ENCODE measurements around the gene ZFYVE26. TPM values are rescaled to one million over a fixed set of nuclear protein-coding genes. Genes with fewer than 3 reads are reported as not detected.
A peak's percentile ranks its signal among the peaks of the same experiment; 100 is the strongest.

ZFYVE26 gene
- polyA plus RNA-seq, 1 donor: 24.9 TPM

GRCh38 chr14:67756496-67756895 is 59.9 kb downstream of the ZFYVE26 start:
- WGBS (ENCODE audit: insufficient coverage, low lambda C conversion rate): no CpG with 5 or more reads among the region's 1 CpG
- H3K36me3 ChIP-seq (ENCODE audit: control insufficient read depth, insufficient read depth, low read length): peaks cover 68% of the 10 kb centered on the region

DNA sequence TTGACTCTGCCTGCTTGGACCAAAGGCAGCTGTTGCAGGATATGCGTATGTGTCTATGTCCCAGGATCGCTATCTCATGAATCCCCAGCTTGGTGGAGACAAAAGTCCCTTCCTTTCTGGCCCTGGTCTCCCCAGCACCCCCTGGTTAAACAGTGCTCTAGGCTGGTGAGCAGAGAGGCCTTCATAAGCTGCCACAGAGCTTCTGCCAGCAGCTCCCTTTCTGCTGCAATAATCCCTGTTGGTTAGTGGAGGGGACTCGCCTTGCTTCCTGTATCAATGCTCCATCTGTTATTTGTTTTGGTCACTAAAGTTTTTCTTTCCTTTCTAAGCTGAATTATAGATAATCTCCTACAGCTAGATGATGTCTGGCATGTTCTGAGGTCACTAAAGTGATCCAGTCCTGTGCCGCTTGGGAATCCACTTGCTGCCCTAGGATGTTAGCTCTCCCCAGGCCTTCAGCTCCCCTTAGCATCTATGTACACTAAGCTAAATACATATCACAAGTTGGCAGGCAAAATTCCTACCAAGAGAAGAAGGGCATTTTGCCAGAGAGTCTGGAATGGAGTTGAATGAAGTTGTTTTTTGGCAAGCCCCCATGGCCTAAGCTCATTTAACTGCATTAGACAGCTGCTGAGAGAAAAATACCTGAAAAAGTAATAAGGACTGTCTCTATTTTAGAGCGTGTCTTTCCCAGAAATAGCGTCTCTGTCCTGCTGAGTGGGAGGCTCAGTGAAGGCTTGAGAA is 66.9 kb downstream of the ZFYVE26 start:
- no peaks in the 10 kb centered on the region for H3K9me3 ChIP-seq (ENCODE audit: control insufficient read depth, low read depth, low read length)
- no peak overlapping the region for H3K27ac ChIP-seq (ENCODE audit: low read length)
- WGBS (ENCODE audit: insufficient coverage, low lambda C conversion rate): no CpG with 5 or more reads among the region's 6 CpGs
- H3K4me1 ChIP-seq (ENCODE audit: control insufficient read depth, insufficient read depth, low read length): no peaks in the 10 kb centered on the region
- no peak overlapping the region for H3K4me3 ChIP-seq (ENCODE audit: low read length)
- H3K27me3 ChIP-seq (ENCODE audit: control insufficient read depth, insufficient read depth, low read length): no peaks in the 10 kb centered on the region
- H3K36me3 ChIP-seq (ENCODE audit: control insufficient read depth, insufficient read depth, low read length): peaks cover 72% of the 10 kb centered on the region
- no peak for DNase-seq

More at GRCh38 chr14:67756496-67756895, 59.9 kb downstream of the ZFYVE26 start:
- Histone ChIP-seq H3K4me3 (ENCODE audit: low read length) (no peak overlapping the region), H3K27ac (ENCODE audit: low read length) (no peak overlapping the region), H3K9me3 (ENCODE audit: control insufficient read depth, low read depth, low read length) (no peaks in the 10 kb centered on the region), H3K4me1 (ENCODE audit: control insufficient read depth, insufficient read depth, low read length) (no peaks in the 10 kb centered on the region), H3K27me3 (ENCODE audit: control insufficient read depth, insufficient read depth, low read length) (no peaks in the 10 kb centered on the region)
- no peak for DNase-seq

DNA sequence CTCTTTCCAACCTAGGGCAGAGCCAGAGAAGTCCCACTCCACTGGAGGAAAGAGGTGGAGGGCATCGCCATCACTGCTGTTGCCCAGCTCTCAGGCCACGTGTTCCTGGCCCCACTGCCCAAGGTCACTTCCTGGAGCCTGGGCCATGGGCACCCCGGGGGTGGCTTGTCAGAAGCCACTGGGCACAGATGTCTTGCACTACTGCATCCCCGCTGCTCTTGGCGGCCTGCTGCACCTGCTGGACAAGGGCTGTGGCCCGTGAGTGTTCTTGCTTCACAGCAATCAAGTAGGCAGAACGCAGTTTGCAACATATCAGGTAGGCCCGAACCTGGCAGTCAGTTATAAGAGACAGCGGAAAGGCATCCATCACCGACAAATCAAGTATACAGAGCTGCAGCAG is 68.1 kb downstream of the ZFYVE26 start:
- no peaks in the 10 kb centered on the region for H3K4me1 ChIP-seq (ENCODE audit: control insufficient read depth, insufficient read depth, low read length)
- no peaks in the 10 kb centered on the region for H3K27me3 ChIP-seq (ENCODE audit: control insufficient read depth, insufficient read depth, low read length)
- H3K27ac ChIP-seq (ENCODE audit: low read length): no peak overlapping the region
- H3K36me3 ChIP-seq (ENCODE audit: control insufficient read depth, insufficient read depth, low read length): peaks cover 60% of the 10 kb centered on the region
- H3K9me3 ChIP-seq (ENCODE audit: control insufficient read depth, low read depth, low read length): no peaks in the 10 kb centered on the region
- H3K4me3 ChIP-seq (ENCODE audit: low read length): no peak overlapping the region
- WGBS (ENCODE audit: insufficient coverage, low lambda C conversion rate): no CpG with 5 or more reads among the region's 10 CpGs
- DNase-seq: no peak

- peaks cover 46% of the 10 kb centered on the region for H3K36me3 ChIP-seq (ENCODE audit: control insufficient read depth, insufficient read depth, low read length)
- no peaks in the 10 kb centered on the region for H3K4me1 ChIP-seq (ENCODE audit: control insufficient read depth, insufficient read depth, low read length)
- no CpG with 5 or more reads among the region's 1 CpG for WGBS (ENCODE audit: insufficient coverage, low lambda C conversion rate)
- H3K9me3 ChIP-seq (ENCODE audit: control insufficient read depth, low read depth, low read length): no peaks in the 10 kb centered on the region
- H3K27ac ChIP-seq (ENCODE audit: low read length): no peak overlapping the region
- H3K4me3 ChIP-seq (ENCODE audit: low read length): no peak overlapping the region
- H3K27me3 ChIP-seq (ENCODE audit: control insufficient read depth, insufficient read depth, low read length): no peaks in the 10 kb centered on the region
- DNase-seq: no peak
Measured at GRCh38 chr14:67746927-67747326, 69.5 kb downstream of the ZFYVE26 start.

GRCh38 chr14:67744046-67744445 is 72.3 kb downstream of the ZFYVE26 start:
- H3K36me3 ChIP-seq (ENCODE audit: control insufficient read depth, insufficient read depth, low read length): peaks cover 21% of the 10 kb centered on the region
- peaks cover under 1% of the 10 kb centered on the region for H3K4me1 ChIP-seq (ENCODE audit: control insufficient read depth, insufficient read depth, low read length)
- no peak overlapping the region for H3K4me3 ChIP-seq (ENCODE audit: low read length)
- WGBS (ENCODE audit: insufficient coverage, low lambda C conversion rate): 60% methylated on average over 1 of the region's 2 CpGs
- H3K27me3 ChIP-seq (ENCODE audit: control insufficient read depth, insufficient read depth, low read length): no peaks in the 10 kb centered on the region
- DNase-seq: no peak
- no peaks in the 10 kb centered on the region for H3K9me3 ChIP-seq (ENCODE audit: control insufficient read depth, low read depth, low read length)
- no peak overlapping the region for H3K27ac ChIP-seq (ENCODE audit: low read length)

DNA sequence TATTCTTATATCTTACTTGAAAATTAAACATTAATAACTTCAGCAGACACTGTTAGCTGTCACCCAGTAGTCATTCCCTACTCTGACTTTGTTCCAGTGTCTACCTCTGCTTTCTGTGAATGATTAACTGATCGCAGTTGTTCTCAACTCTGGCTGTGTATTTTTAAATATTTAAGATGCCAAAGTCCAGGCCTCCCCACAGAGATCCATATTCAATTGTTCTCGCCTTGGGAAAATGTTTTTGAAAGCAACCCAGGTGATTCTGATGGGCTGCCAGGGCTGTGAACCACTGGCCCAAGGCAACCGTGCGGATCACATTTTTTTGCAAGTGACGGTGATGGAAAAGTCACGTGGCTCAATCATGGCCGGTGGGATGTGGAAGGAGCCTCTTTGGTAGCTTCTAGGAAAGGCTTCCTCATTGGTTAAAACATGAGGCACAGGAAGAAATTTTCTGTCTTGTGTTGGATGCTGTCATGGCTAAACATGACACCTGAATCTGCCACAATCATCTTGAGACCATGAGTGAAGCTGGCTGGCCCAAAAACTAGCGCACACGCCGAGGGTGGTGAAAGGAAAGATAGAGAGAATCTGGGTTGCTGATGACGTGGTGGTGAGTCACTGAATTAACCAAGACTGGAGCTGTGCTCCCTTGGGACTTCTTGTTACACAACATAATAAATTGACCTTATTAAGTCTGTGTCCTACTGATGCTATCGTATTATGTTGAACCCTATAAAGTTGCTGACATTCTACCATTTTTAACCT is 77.5 kb downstream of the ZFYVE26 start:
- 54% methylated on average over 2 of the region's 12 CpGs for WGBS (ENCODE audit: insufficient coverage, low lambda C conversion rate)
- H3K27ac ChIP-seq (ENCODE audit: low read length): peak overlapping the region; percentile 44
- no peak overlapping the region for H3K4me3 ChIP-seq (ENCODE audit: low read length)
- H3K4me1 ChIP-seq (ENCODE audit: control insufficient read depth, insufficient read depth, low read length): peaks cover 10% of the 10 kb centered on the region
- no peaks in the 10 kb centered on the region for H3K36me3 ChIP-seq (ENCODE audit: control insufficient read depth, insufficient read depth, low read length)
- peak; percentile 12 to 77 for DNase-seq
- no peaks in the 10 kb centered on the region for H3K9me3 ChIP-seq (ENCODE audit: control insufficient read depth, low read depth, low read length)
- H3K27me3 ChIP-seq (ENCODE audit: control insufficient read depth, insufficient read depth, low read length): no peaks in the 10 kb centered on the region

- H3K27ac ChIP-seq (ENCODE audit: low read length): no peak overlapping the region
Measured at GRCh38 chr14:67736771-67737170, 79.6 kb downstream of the ZFYVE26 start.

GRCh38 chr14:67735336-67736147 is 80.8 kb downstream of the ZFYVE26 start:
- no peaks in the 10 kb centered on the region for H3K9me3 ChIP-seq (ENCODE audit: control insufficient read depth, low read depth, low read length)
- no peaks in the 10 kb centered on the region for H3K36me3 ChIP-seq (ENCODE audit: control insufficient read depth, insufficient read depth, low read length)
- no peaks in the 10 kb centered on the region for H3K27me3 ChIP-seq (ENCODE audit: control insufficient read depth, insufficient read depth, low read length)
- H3K4me1 ChIP-seq (ENCODE audit: control insufficient read depth, insufficient read depth, low read length): peaks cover 10% of the 10 kb centered on the region
- H3K4me3 ChIP-seq (ENCODE audit: low read length): no peak overlapping the region
- 80% methylated on average over 1 of the region's 10 CpGs for WGBS (ENCODE audit: insufficient coverage, low lambda C conversion rate)
- H3K27ac ChIP-seq (ENCODE audit: low read length): no peak overlapping the region
- no peak for DNase-seq

More at GRCh38 chr14:67736771-67737170, 79.6 kb downstream of the ZFYVE26 start:
- Histone ChIP-seq H3K9me3 (ENCODE audit: control insufficient read depth, low read depth, low read length) (no peaks in the 10 kb centered on the region), H3K36me3 (ENCODE audit: control insufficient read depth, insufficient read depth, low read length) (no peaks in the 10 kb centered on the region), H3K27me3 (ENCODE audit: control insufficient read depth, insufficient read depth, low read length) (no peaks in the 10 kb centered on the region), H3K4me3 (ENCODE audit: low read length) (no peak overlapping the region), H3K4me1 (ENCODE audit: control insufficient read depth, insufficient read depth, low read length) (peaks cover 10% of the 10 kb centered on the region)
- WGBS (ENCODE audit: insufficient coverage, low lambda C conversion rate): no CpG with 5 or more reads among the region's 4 CpGs
- DNase-seq: no peak

- no CpG with 5 or more reads among the region's 3 CpGs for WGBS (ENCODE audit: insufficient coverage, low lambda C conversion rate)
- Histone ChIP-seq H3K27ac (ENCODE audit: low read length) (no peak overlapping the region), H3K4me1 (ENCODE audit: control insufficient read depth, insufficient read depth, low read length) (peaks cover 12% of the 10 kb centered on the region), H3K9me3 (ENCODE audit: control insufficient read depth, low read depth, low read length) (no peaks in the 10 kb centered on the region), H3K36me3 (ENCODE audit: control insufficient read depth, insufficient read depth, low read length) (no peaks in the 10 kb centered on the region), H3K4me3 (ENCODE audit: low read length) (no peak overlapping the region), H3K27me3 (ENCODE audit: control insufficient read depth, insufficient read depth, low read length) (no peaks in the 10 kb centered on the region)
- DNase-seq: no peak
Measured at GRCh38 chr14:67734675-67735074, 81.7 kb downstream of the ZFYVE26 start.

GRCh38 chr14:67733616-67734015 is 82.8 kb downstream of the ZFYVE26 start:
- no peak for DNase-seq
- peaks cover 16% of the 10 kb centered on the region for H3K4me1 ChIP-seq (ENCODE audit: control insufficient read depth, insufficient read depth, low read length)
- H3K27ac ChIP-seq (ENCODE audit: low read length): no peak overlapping the region
- no peaks in the 10 kb centered on the region for H3K27me3 ChIP-seq (ENCODE audit: control insufficient read depth, insufficient read depth, low read length)
- no CpG with 5 or more reads among the region's 4 CpGs for WGBS (ENCODE audit: insufficient coverage, low lambda C conversion rate)
- no peaks in the 10 kb centered on the region for H3K36me3 ChIP-seq (ENCODE audit: control insufficient read depth, insufficient read depth, low read length)
- H3K9me3 ChIP-seq (ENCODE audit: control insufficient read depth, low read depth, low read length): no peaks in the 10 kb centered on the region
- no peak overlapping the region for H3K4me3 ChIP-seq (ENCODE audit: low read length)
